Endothelial cell of umbilical vein (primary cell): ENCODE data around the gene PBX3. TPM values are rescaled to one million over a fixed set of nuclear protein-coding genes. Genes with fewer than 3 reads are reported as not detected.

Experiments used
- BruUV-seq: library from RNA; stranded (reverse); fragments of 400-500 nt; replicated peaks from 2 replicates; lab custom pipeline; 2021; lab: Mats Ljungman, UMichigan
- CTCF ChIA-PET: fragments of 300-600, 350-600 bp; sonication (Branson Sonifier 250); formaldehyde crosslinking; loops from one replicate; lab custom pipeline; 2021; ENCODE audit warnings: antibody characterized with exemption, inconsistent platforms; lab: Charles Lee
- POLR2A ChIA-PET: fragments of 300-600, 350-600 bp; sonication (Branson Sonifier 250); formaldehyde crosslinking; loops from one replicate; lab custom pipeline; 2021; ENCODE audit warnings: antibody characterized with exemption, inconsistent platforms; lab: Charles Lee
- DNase-seq: peaks from one replicate; pipeline ENCODE4 v3.0.0-alpha.2; 2011; ENCODE audit warnings: low read depth, low spot score
- FAIRE-seq: peaks from 2 replicates; lab custom pipeline; 2011; peaks lifted over from hg19 to GRCh38; lab: Jason Lieb, UNC
- H2AFZ ChIP-seq: 2 replicates; pipeline ENCODE4 v1.6.0; 2012; ENCODE audit warnings: low read depth, low read length, control low read depth, inconsistent platforms
- H3K27ac ChIP-seq: 2 replicates; pipeline ENCODE4 v1.5.1; 2011; ENCODE audit warnings: low read depth, mild to moderate bottlenecking, control low read depth, low read length, moderate library complexity; ENCODE audit not compliant: insufficient read depth
- H3K27me3 ChIP-seq, 2 experiments: 2 replicates each; pipeline versions ENCODE4 v1.6.0 to v1.6.1; 2011; ENCODE audit warnings: low read length in 2 of 2, mixed read lengths in 1 of 2; ENCODE audit not compliant: control insufficient read depth in 2 of 2, insufficient read depth in 2 of 2
- H3K36me3 ChIP-seq, 2 experiments: 2 replicates in 1 of 2; 3 replicates in 1 of 2; pipeline ENCODE4 v1.5.1; 2011; ENCODE audit warnings: low read length in 2 of 2, mild to moderate bottlenecking in 1 of 2, moderate library complexity in 1 of 2; ENCODE audit not compliant: control insufficient read depth in 2 of 2, insufficient read depth in 2 of 2; ENCODE audit errors: extremely low read depth in 1 of 2
- H3K4me1 ChIP-seq: 3 replicates; pipeline ENCODE4 v1.5.1; 2011; ENCODE audit warnings: mild to moderate bottlenecking, low read length; ENCODE audit not compliant: control insufficient read depth, insufficient read depth; ENCODE audit errors: extremely low read depth
- H3K4me2 ChIP-seq: 2 replicates; pipeline ENCODE4 v1.6.1; 2011; ENCODE audit warnings: low read length, control low read depth, mixed read lengths; ENCODE audit not compliant: insufficient read depth
- H3K4me3 ChIP-seq, 3 experiments: fragments of 200-600 bp in 1 of 3; sonication (generic), shearing (Covaris generic) in 1 of 3; replicated peaks in 1 of 3; 2 replicates each; pipeline ENCODE4 v1.5.1; 2011 to 2016; ENCODE audit warnings: control low read depth in 3 of 3, low read length in 3 of 3, mild to moderate bottlenecking in 2 of 3, inconsistent platforms in 1 of 3, low read depth in 1 of 3, moderate library complexity in 1 of 3; ENCODE audit not compliant: insufficient read depth in 1 of 3
- H3K79me2 ChIP-seq: 2 replicates; pipeline ENCODE4 v1.6.0; 2012; ENCODE audit warnings: low read length, inconsistent platforms; ENCODE audit not compliant: control insufficient read depth, insufficient read depth
- H3K9ac ChIP-seq: replicated peaks from 2 replicates; pipeline ENCODE3; 2011; ENCODE audit warnings: low read length, control low read depth; ENCODE audit not compliant: insufficient read depth; ENCODE audit errors: extremely low read depth
- H3K9me1 ChIP-seq: replicated peaks from 3 replicates; pipeline ENCODE4 v1.6.0; 2011; ENCODE audit warnings: mild to moderate bottlenecking, low read length; ENCODE audit not compliant: control insufficient read depth, insufficient read depth; ENCODE audit errors: extremely low read depth
- H3K9me3 ChIP-seq: replicated peaks from 2 replicates; pipeline ENCODE4 v1.5.1; 2012; ENCODE audit warnings: low read length, inconsistent platforms; ENCODE audit not compliant: control insufficient read depth, insufficient read depth
- H4K20me1 ChIP-seq: replicated peaks from 2 replicates; pipeline ENCODE3; 2011; ENCODE audit warnings: mild to moderate bottlenecking, low read length; ENCODE audit not compliant: control insufficient read depth, insufficient read depth; ENCODE audit errors: extremely low read depth
- CTCF ChIP-seq, 2 donors: IDR thresholded peaks; 1 replicate in 1 of 2; 2 replicates in 1 of 2; pipeline ENCODE4 v1.5.1; 2011; ENCODE audit warnings: low read length in 2 of 2, mild to moderate bottlenecking in 2 of 2, moderate library complexity in 2 of 2, control low read depth in 1 of 2, inconsistent platforms in 1 of 2, low read depth in 1 of 2; ENCODE audit not compliant: insufficient read depth in 1 of 2; ENCODE audit errors: extremely low read depth in 1 of 2
- EZH2 ChIP-seq: IDR thresholded peaks from 2 replicates; pipeline ENCODE4 v1.6.1; 2012; ENCODE audit warnings: borderline replicate concordance, low read depth, mild to moderate bottlenecking, moderate library complexity, low read length, inconsistent platforms; ENCODE audit not compliant: severe bottlenecking
- FOS ChIP-seq: IDR thresholded peaks from 2 replicates; pipeline ENCODE4 v1.6.1; 2011; ENCODE audit warnings: mild to moderate bottlenecking, low read length, moderate library complexity, borderline replicate concordance; ENCODE audit not compliant: insufficient read depth
- GATA2 ChIP-seq: IDR thresholded peaks from 2 replicates; pipeline ENCODE4 v1.7.0; 2011; ENCODE audit warnings: low read depth, mild to moderate bottlenecking, moderate library complexity, mixed read lengths, low read length; ENCODE audit not compliant: insufficient read length, insufficient read depth
- JUN ChIP-seq: IDR thresholded peaks from 2 replicates; pipeline ENCODE4 v1.6.1; 2011; ENCODE audit warnings: borderline replicate concordance, low read depth; ENCODE audit not compliant: insufficient read length, insufficient read depth
- MAX ChIP-seq: IDR thresholded peaks from 2 replicates; pipeline ENCODE4 v1.6.1; 2011; ENCODE audit not compliant: insufficient read depth, insufficient read length
- MYC ChIP-seq: IDR thresholded peaks from one replicate; pipeline ENCODE4 v1.6.1; 2011; ENCODE audit warnings: mild to moderate bottlenecking, low read depth, low read length
- POLR2A ChIP-seq: IDR thresholded peaks from 2 replicates; pipeline ENCODE4 v1.6.1; 2012; ENCODE audit warnings: low read depth, mild to moderate bottlenecking, control low read depth, low read length
- POLR2AphosphoS5 ChIP-seq: IDR thresholded peaks from 2 replicates; pipeline ENCODE4 v1.6.1; 2012; ENCODE audit warnings: low read depth, mild to moderate bottlenecking, control low read depth, low read length, moderate library complexity; ENCODE audit not compliant: insufficient read depth
- dilution Hi-C: fragments of 300-500 bp; cut with MboI; formaldehyde crosslinking; loops from one replicate; pipeline ENCODE4 v1.15.0; 2019; ENCODE audit warnings: low sequenced_read_pairs; ENCODE audit not compliant: extremely low pct_ligation_motif_present
- intact Hi-C: fragments of 100-400 bp; cut with micrococcal nuclease; formaldehyde crosslinking; loops from one replicate; pipeline ENCODE4 v1.10.0; 2022
- polyA plus RNA-seq, 4 experiments: library from polyadenylated mRNA; depleted of rRNA in 3 of 4; stranded (reverse) in 3 of 4; unstranded in 1 of 4; fragments of >200 nt; gene quantifications; 2 replicates each; pipeline versions ENCODE4 v1.2.1 to v1.2.3, GENCODE V29; 2011 to 2012; ENCODE audit warnings: missing spikeins in 1 of 4
- total RNA-seq: library from RNA; stranded (reverse); gene quantifications from 2 replicates; pipeline ENCODE4 v1.2.3, GENCODE V29; 2021

PBX3 gene
- total and polyA plus RNA-seq, 2 donors (not counting 3 experiments of a cell fraction or from before 2014, with no cell fraction given), result 18.8 to 42.0 TPM

GRCh38 chr9:125985998-125986655 lies 239.0 kb downstream of the PBX3 start:
- FAIRE-seq, result no peak
- H4K20me1 ChIP-seq, result no peaks in the 10 kb centered on the region
- TF ChIP-seq GATA2 (no peak), POLR2A (no peak), MYC (no peak), FOS (no peak), JUN (no peak), CTCF (IDR thresholded peaks at IDR 0.05; ENCODE audit: extremely low read depth in 1 of 2, insufficient read depth in 1 of 2, low read depth in 1 of 2, low read length in 2 of 2) (no peak), POLR2AphosphoS5 (no peak), MAX (no peak), EZH2 (no peak)
- no peak overlapping the region for H3K9ac ChIP-seq
- dilution Hi-C loops, result no loop called here
- no peaks in the 10 kb centered on the region for H3K9me1 ChIP-seq
- DNase-seq, result no peak
- H3K79me2 ChIP-seq, result no peaks in the 10 kb centered on the region
- H3K4me1 ChIP-seq, result no peaks in the 10 kb centered on the region
- BruUV-seq, result no TSS peak
- no peaks in the 10 kb centered on the region for H3K36me3 ChIP-seq
- peaks cover 0 to 2% of the 10 kb centered on the region in 2 experiments for H3K27me3 ChIP-seq
- H3K4me2 ChIP-seq, result no peak overlapping the region
- intact Hi-C loops, result no loop called here
- no peaks in the 10 kb centered on the region for H3K9me3 ChIP-seq
- no peak overlapping the region for H3K27ac ChIP-seq
- no peak overlapping the region for H2AFZ ChIP-seq
- ChIA-PET CTCF (no interaction called here), POLR2A (no interaction called here)
- no peak overlapping the region for H3K4me3 ChIP-seq
